Body of pancreas (tissue), 4 donors: ENCODE data around the gene PFN3.
"Not testable (repeated sequence)": the region's sequence is repeated elsewhere in the genome, so short reads cannot be mapped to it uniquely, and the experiment has no call there.

Experiments
- CTCF ChIP-seq, 7 experiments: fragments of 450-650 bp in 4 of 7; fragments of 200-600 bp in 3 of 7; sonication (generic) in 3 of 7; IDR thresholded peaks; one replicate each; pipeline ENCODE4 v1.5.1; 2016 to 2019; ENCODE audit warnings: antibody characterized with exemption in 7 of 7
- POLR2A ChIP-seq, 3 donors: fragments of 450-650 bp; IDR thresholded peaks; one replicate each; pipeline ENCODE4 v1.6.1; 2016; ENCODE audit warnings: antibody characterized with exemption in 3 of 3, mild to moderate bottlenecking in 2 of 3

DNA sequence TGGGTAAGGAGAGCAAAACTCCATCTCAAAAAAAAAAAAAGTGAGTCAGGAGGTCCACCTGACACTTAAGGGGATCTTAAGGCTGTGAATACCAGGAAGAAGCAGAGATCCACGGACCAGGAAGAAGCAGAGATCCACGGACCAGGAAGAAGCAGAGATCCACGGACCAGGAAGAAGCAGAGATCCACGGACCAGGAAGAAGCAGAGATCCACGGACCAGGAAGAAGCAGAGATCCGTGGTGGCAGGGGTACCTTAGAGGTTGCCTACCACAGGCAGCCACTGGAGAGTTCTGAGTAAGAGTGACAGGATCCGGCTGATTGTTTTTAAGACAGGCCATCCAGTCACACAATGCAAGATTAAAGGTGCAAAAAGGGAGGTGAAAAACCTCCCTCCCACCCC, 20.0 kb upstream of the PFN3 start:
- not testable (repeated sequence) for TF ChIP-seq CTCF, POLR2A (IDR thresholded peaks at IDR 0.05)
